Measurements from ENCODE around the gene FAM72B.
"Not testable (repeated sequence)": the region's sequence is repeated elsewhere in the genome, so short reads cannot be mapped to it uniquely, and the experiment has no call there.

FAM72B gene

GRCh38 chr1:121148489-121149190 is 35.5 kb downstream of the FAM72B start:
- not testable (repeated sequence) for DNase-seq

GRCh38 chr1:121140393-121140792 is 43.7 kb downstream of the FAM72B start:
- not testable (repeated sequence) for DNase-seq

- not testable (repeated sequence) for DNase-seq
These were observed 52.6 kb downstream of the FAM72B start for GRCh38 chr1:121131494-121131893.

- DNase-seq, result not testable (repeated sequence)
These were observed 65.7 kb downstream of the FAM72B start for GRCh38 chr1:121118480-121118824.

Measured in activated naive CD4-positive, alpha-beta T cell (primary cell).